ENCODE data around the gene CPA1.

The CPA1 gene

DNA sequence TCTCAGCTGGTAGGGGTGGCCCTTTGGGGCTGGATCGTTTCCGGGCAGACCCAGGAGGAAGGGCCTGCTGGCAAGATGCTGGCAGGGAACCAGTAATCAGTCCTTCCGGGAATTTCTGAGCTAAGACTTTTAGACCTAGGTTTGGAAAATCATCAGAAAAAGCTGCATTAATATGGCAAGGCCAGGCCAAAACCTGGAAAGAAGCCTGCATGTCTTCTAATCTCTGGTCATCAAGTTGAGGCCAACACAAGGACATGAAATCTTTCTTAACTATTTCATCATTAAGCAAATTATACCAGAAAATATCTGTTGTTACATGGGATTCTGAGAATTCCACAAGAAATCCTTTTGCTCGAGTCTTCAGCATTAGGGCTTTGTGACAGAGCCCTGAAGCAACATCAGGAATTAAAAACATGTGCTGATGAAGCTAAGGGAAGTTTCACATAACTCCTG is 19.9 kb downstream of the CPA1 start:
- ATAC-seq (ENCODE audit: insufficient read depth, low read depth) = no peak
- H3K27ac ChIP-seq (ENCODE audit: low read length) = no peak overlapping the region
- H3K4me1 ChIP-seq (ENCODE audit: insufficient read depth, low read length) = no peaks in the 10 kb centered on the region
- no peak overlapping the region for H3K9ac ChIP-seq (ENCODE audit: low read depth, low read length)
- peaks cover 10% of the 10 kb centered on the region for H3K36me3 ChIP-seq (ENCODE audit: insufficient read depth, low read length)
- H3K79me2 ChIP-seq (ENCODE audit: insufficient read depth, low read length) = no peaks in the 10 kb centered on the region
- DNase-seq = no peak
- H3K4me3 ChIP-seq (ENCODE audit: low read depth in 1 of 2, low read length in 2 of 2) = no peak overlapping the region
- H4K20me1 ChIP-seq (ENCODE audit: insufficient read depth, low read length) = no peaks in the 10 kb centered on the region
- H2AFZ ChIP-seq (ENCODE audit: low read depth, low read length) = no peak overlapping the region
- H3K27me3 ChIP-seq (ENCODE audit: insufficient read depth, low read length, poor library complexity) = no peaks in the 10 kb centered on the region
- TF ChIP-seq CTCF (IDR thresholded peaks at IDR 0.05; ENCODE audit: borderline replicate concordance, extremely low read depth, low read length, poor library complexity, severe bottlenecking) (no peak), EZH2 (IDR thresholded peaks at IDR 0.05; ENCODE audit: borderline replicate concordance, low read depth, low read length, severe bottlenecking) (no peak)
- H3K4me2 ChIP-seq (ENCODE audit: insufficient read depth, low read length) = no peak overlapping the region
- H3K9me3 ChIP-seq (ENCODE audit: insufficient read depth, low read length, severe bottlenecking) = no peaks in the 10 kb centered on the region

DNA sequence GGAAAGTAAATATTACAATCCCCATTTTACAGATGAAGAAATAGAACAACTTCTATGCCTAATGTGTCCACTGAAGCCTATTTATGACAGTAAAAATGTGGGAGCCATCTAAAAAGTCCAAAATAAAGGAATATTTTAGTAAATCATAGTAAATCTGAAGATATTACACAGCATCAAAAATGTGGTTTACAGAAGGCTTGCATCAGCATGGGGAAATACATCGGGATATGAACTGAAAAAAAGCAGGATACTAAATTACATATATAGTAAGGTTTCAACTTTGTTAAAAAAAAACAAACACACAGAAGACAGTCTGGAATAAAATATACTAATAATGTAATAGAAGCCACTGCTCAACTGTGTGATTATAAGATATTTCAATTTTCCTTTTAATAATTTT is 20.8 kb downstream of the CPA1 start:
- H3K27ac ChIP-seq (ENCODE audit: low read length) = no peak overlapping the region
- H4K20me1 ChIP-seq (ENCODE audit: insufficient read depth, low read length) = no peaks in the 10 kb centered on the region
- DNase-seq (no peak), ATAC-seq (ENCODE audit: insufficient read depth, low read depth) (no peak)
- H3K27me3 ChIP-seq (ENCODE audit: insufficient read depth, low read length, poor library complexity) = no peaks in the 10 kb centered on the region
- H3K9ac ChIP-seq (ENCODE audit: low read depth, low read length) = no peak overlapping the region
- TF ChIP-seq CTCF (IDR thresholded peaks at IDR 0.05; ENCODE audit: borderline replicate concordance, extremely low read depth, low read length, poor library complexity, severe bottlenecking) (no peak), EZH2 (IDR thresholded peaks at IDR 0.05; ENCODE audit: borderline replicate concordance, low read depth, low read length, severe bottlenecking) (no peak)
- no peak overlapping the region for H3K4me3 ChIP-seq (ENCODE audit: low read depth in 1 of 2, low read length in 2 of 2)
- H3K36me3 ChIP-seq (ENCODE audit: insufficient read depth, low read length) = peaks cover 10% of the 10 kb centered on the region
- no peak overlapping the region for H2AFZ ChIP-seq (ENCODE audit: low read depth, low read length)
- no peaks in the 10 kb centered on the region for H3K9me3 ChIP-seq (ENCODE audit: insufficient read depth, low read length, severe bottlenecking)
- no peak overlapping the region for H3K4me2 ChIP-seq (ENCODE audit: insufficient read depth, low read length)
- no peaks in the 10 kb centered on the region for H3K4me1 ChIP-seq (ENCODE audit: insufficient read depth, low read length)
- no peaks in the 10 kb centered on the region for H3K79me2 ChIP-seq (ENCODE audit: insufficient read depth, low read length)

- no peak overlapping the region for H3K4me3 ChIP-seq (ENCODE audit: low read depth in 1 of 2, low read length in 2 of 2)
- H3K9me3 ChIP-seq (ENCODE audit: insufficient read depth, low read length, severe bottlenecking) = no peaks in the 10 kb centered on the region
- H3K27ac ChIP-seq (ENCODE audit: low read length) = no peak overlapping the region
- no peak overlapping the region for H3K4me2 ChIP-seq (ENCODE audit: insufficient read depth, low read length)
- no peaks in the 10 kb centered on the region for H3K79me2 ChIP-seq (ENCODE audit: insufficient read depth, low read length)
- H3K9ac ChIP-seq (ENCODE audit: low read depth, low read length) = no peak overlapping the region
- peaks cover 10% of the 10 kb centered on the region for H3K36me3 ChIP-seq (ENCODE audit: insufficient read depth, low read length)
- no peak for DNase-seq
- H3K4me1 ChIP-seq (ENCODE audit: insufficient read depth, low read length) = no peaks in the 10 kb centered on the region
- no peak for TF ChIP-seq EZH2 (IDR thresholded peaks at IDR 0.05; ENCODE audit: borderline replicate concordance, low read depth, low read length, severe bottlenecking)
- no peak for TF ChIP-seq CTCF (IDR thresholded peaks at IDR 0.05; ENCODE audit: borderline replicate concordance, extremely low read depth, low read length, poor library complexity, severe bottlenecking)
- H2AFZ ChIP-seq (ENCODE audit: low read depth, low read length) = no peak overlapping the region
- H4K20me1 ChIP-seq (ENCODE audit: insufficient read depth, low read length) = no peaks in the 10 kb centered on the region
- no peaks in the 10 kb centered on the region for H3K27me3 ChIP-seq (ENCODE audit: insufficient read depth, low read length, poor library complexity)
- no peak for ATAC-seq (ENCODE audit: insufficient read depth, low read depth)
Measured at GRCh38 chr7:130401578-130401977, 21.3 kb downstream of the CPA1 start.

- Histone ChIP-seq H3K4me3 (ENCODE audit: low read depth in 1 of 2, low read length in 2 of 2) (no peak overlapping the region), H3K9ac (ENCODE audit: low read depth, low read length) (no peak overlapping the region), H2AFZ (ENCODE audit: low read depth, low read length) (no peak overlapping the region), H3K79me2 (ENCODE audit: insufficient read depth, low read length) (no peaks in the 10 kb centered on the region), H3K9me3 (ENCODE audit: insufficient read depth, low read length, severe bottlenecking) (no peaks in the 10 kb centered on the region), H3K36me3 (ENCODE audit: insufficient read depth, low read length) (peaks cover 10% of the 10 kb centered on the region; the same call in 1 of the 2 replicates), H3K4me2 (ENCODE audit: insufficient read depth, low read length) (no peak overlapping the region), H4K20me1 (ENCODE audit: insufficient read depth, low read length) (no peaks in the 10 kb centered on the region), H3K27ac (ENCODE audit: low read length) (no peak overlapping the region), H3K4me1 (ENCODE audit: insufficient read depth, low read length) (no peaks in the 10 kb centered on the region), H3K27me3 (ENCODE audit: insufficient read depth, low read length, poor library complexity) (no peaks in the 10 kb centered on the region)
- DNase-seq (no peak), ATAC-seq (ENCODE audit: insufficient read depth, low read depth) (no peak)
- TF ChIP-seq CTCF (IDR thresholded peaks at IDR 0.05; ENCODE audit: borderline replicate concordance, extremely low read depth, low read length, poor library complexity, severe bottlenecking) (no peak), EZH2 (IDR thresholded peaks at IDR 0.05; ENCODE audit: borderline replicate concordance, low read depth, low read length, severe bottlenecking) (no peak)
Measured at GRCh38 chr7:130405003-130405402, 24.7 kb downstream of the CPA1 start.
